ENCODE data around the gene NDUFA13. TPM values are rescaled to one million over a fixed set of nuclear protein-coding genes. Genes with fewer than 3 reads are reported as not detected.

NDUFA13 gene
- total RNA-seq, 1 experiment from 2014 or later = 489 TPM

- Histone ChIP-seq H2BK20ac (ENCODE audit: low read depth, low read length, poor library complexity, severe bottlenecking) (no peak overlapping the region), H3K9me3 (ENCODE audit: control insufficient read depth, low read depth, low read length) (no peaks in the 10 kb centered on the region), H3K27me3 (ENCODE audit: insufficient read depth, low read length) (no peaks in the 10 kb centered on the region), H3K9ac (ENCODE audit: extremely low read depth, insufficient read length, low read length) (no peak overlapping the region), H2BK120ac (ENCODE audit: low read depth, low read length, poor library complexity, severe bottlenecking) (no peak overlapping the region), H2BK15ac (ENCODE audit: low read depth, low read length) (no peak overlapping the region), H2AK5ac (ENCODE audit: insufficient read length, low read length) (no peak overlapping the region), H3K27ac (ENCODE audit: insufficient read length, low read depth, low read length) (no peak overlapping the region), H3K23me2 (ENCODE audit: insufficient read length, low read depth, low read length, poor library complexity, severe bottlenecking) (no peaks in the 10 kb centered on the region), H2AFZ (ENCODE audit: low read length) (no peak overlapping the region), H3K14ac (ENCODE audit: insufficient read depth, low read length) (no peak overlapping the region), H2BK5ac (ENCODE audit: insufficient read length, low read length) (no peak overlapping the region), H3K79me2 (ENCODE audit: insufficient read depth, low read length) (no peaks in the 10 kb centered on the region), H3K79me1 (ENCODE audit: insufficient read depth, low read depth, low read length, poor library complexity, severe bottlenecking) (no peaks in the 10 kb centered on the region), H3K4me2 (ENCODE audit: insufficient read depth, insufficient read length, low read length) (no peak overlapping the region), H2BK12ac (ENCODE audit: insufficient read length, low read depth, low read length) (no peak overlapping the region), H3K4ac (ENCODE audit: low read depth, low read length) (no peak overlapping the region), H3T11ph (ENCODE audit: low read length) (no peak overlapping the region), H4K5ac (ENCODE audit: insufficient read length, low read depth, low read length) (no peak overlapping the region), H4K91ac (ENCODE audit: insufficient read length, low read depth, low read length) (no peak overlapping the region), H4K20me1 (ENCODE audit: control insufficient read depth, insufficient read depth, insufficient read length) (no peaks in the 10 kb centered on the region), H3K56ac (ENCODE audit: insufficient read length, low read depth, low read length) (no peak overlapping the region), H3K18ac (ENCODE audit: insufficient read length, low read depth, low read length) (no peak overlapping the region), H4K8ac (replicated peaks; ENCODE audit: insufficient read length, low read depth, low read length) (no peak overlapping the region), H3K23ac (ENCODE audit: insufficient read length, low read depth, low read length) (no peak overlapping the region), H3K4me1 (ENCODE audit: insufficient read depth, low read length) (no peaks in the 10 kb centered on the region; the same call in 1 of the 2 replicates)
- no peak overlapping the region for H3K4me3 Mint-ChIP-seq
- no peak for DNase-seq
- H3K27me3 Mint-ChIP-seq (ENCODE audit: low read depth) = no peaks in the 10 kb centered on the region
- TF ChIP-seq, protein P1, sequence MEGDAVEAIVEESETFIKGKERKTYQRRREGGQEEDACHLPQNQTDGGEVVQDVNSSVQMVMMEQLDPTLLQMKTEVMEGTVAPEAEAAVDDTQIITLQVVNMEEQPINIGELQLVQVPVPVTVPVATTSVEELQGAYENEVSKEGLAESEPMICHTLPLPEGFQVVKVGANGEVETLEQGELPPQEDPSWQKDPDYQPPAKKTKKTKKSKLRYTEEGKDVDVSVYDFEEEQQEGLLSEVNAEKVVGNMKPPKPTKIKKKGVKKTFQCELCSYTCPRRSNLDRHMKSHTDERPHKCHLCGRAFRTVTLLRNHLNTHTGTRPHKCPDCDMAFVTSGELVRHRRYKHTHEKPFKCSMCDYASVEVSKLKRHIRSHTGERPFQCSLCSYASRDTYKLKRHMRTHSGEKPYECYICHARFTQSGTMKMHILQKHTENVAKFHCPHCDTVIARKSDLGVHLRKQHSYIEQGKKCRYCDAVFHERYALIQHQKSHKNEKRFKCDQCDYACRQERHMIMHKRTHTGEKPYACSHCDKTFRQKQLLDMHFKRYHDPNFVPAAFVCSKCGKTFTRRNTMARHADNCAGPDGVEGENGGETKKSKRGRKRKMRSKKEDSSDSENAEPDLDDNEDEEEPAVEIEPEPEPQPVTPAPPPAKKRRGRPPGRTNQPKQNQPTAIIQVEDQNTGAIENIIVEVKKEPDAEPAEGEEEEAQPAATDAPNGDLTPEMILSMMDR (conservative IDR thresholded peaks at IDR 0.05) = no peak
- peak overlapping the region in 1 of 3 experiments; percentile 52; a peak in 1 of 7 replicates for H3K27ac Mint-ChIP-seq
- H3K4me1 Mint-ChIP-seq = peaks cover 5 to 9% of the 10 kb centered on the region in 2 experiments
- H3K36me3 Mint-ChIP-seq (ENCODE audit: insufficient read depth in 1 of 3, low read depth in 3 of 3) = peaks cover 0 to 6% (median 6%) of the 10 kb centered on the region in 3 experiments; a peak in 5 of 7 replicates
- no peaks in the 10 kb centered on the region for H3K9me3 Mint-ChIP-seq
- no CpG with 5 or more reads among the region's 4 CpGs for WGBS (ENCODE audit: extremely low coverage, insufficient read length, low lambda C conversion rate)
These were observed 43.9 kb downstream of the NDUFA13 start for GRCh38 chr19:19559931-19560330.

Data from H9 (cell line).